GM21423 (cell line): ENCODE data around the gene LRIT1.
"Not testable (repeated sequence)": the region's sequence is repeated elsewhere in the genome, so short reads cannot be mapped to it uniquely, and the experiment has no call there.

Experiments
- ATAC-seq: cut with Tn5 transposase; IDR thresholded peaks from one replicate; pipeline ENCODE4 v1.9.1; 2021; ENCODE audit warnings: mild to moderate bottlenecking, moderate library complexity; ENCODE audit not compliant: unreplicated experiment

Gene LRIT1, protein sequence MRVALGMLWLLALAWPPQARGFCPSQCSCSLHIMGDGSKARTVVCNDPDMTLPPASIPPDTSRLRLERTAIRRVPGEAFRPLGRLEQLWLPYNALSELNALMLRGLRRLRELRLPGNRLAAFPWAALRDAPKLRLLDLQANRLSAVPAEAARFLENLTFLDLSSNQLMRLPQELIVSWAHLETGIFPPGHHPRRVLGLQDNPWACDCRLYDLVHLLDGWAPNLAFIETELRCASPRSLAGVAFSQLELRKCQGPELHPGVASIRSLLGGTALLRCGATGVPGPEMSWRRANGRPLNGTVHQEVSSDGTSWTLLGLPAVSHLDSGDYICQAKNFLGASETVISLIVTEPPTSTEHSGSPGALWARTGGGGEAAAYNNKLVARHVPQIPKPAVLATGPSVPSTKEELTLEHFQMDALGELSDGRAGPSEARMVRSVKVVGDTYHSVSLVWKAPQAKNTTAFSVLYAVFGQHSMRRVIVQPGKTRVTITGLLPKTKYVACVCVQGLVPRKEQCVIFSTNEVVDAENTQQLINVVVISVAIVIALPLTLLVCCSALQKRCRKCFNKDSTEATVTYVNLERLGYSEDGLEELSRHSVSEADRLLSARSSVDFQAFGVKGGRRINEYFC

DNA sequence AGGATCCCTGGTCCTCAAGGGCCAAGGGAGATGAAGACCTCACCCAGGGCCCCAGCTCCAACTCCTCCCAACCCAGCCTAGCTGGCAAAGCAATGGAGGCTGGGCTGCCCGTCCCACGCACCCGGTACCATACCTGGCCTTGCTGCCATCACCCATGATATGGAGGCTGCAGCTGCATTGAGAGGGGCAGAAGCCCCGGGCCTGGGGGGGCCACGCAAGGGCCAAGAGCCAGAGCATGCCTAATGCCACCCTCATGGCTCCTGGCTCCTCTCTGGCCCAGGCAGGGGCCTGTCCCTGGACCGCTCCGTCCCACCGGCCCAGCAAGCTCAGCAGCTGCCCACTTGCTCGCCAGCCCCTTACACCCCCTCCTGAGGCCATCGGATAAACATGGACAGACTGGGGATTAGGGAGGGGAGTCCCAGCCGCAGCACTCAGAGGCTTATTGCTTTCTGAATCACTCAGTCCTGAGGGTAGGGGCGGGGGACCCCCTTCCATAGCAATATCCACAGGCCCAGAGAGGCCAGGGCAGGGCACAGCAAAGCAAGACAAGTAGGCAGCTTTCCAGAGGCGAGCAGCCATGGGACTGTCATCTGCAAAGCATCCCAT lies at the start of gene LRIT1:
Gene LRIT1 (minus strand): TSS at position 362 of the 606 bp plus-strand sequence. CDS start 107 bp downstream, at position 255.
- no peak for ATAC-seq

DNA sequence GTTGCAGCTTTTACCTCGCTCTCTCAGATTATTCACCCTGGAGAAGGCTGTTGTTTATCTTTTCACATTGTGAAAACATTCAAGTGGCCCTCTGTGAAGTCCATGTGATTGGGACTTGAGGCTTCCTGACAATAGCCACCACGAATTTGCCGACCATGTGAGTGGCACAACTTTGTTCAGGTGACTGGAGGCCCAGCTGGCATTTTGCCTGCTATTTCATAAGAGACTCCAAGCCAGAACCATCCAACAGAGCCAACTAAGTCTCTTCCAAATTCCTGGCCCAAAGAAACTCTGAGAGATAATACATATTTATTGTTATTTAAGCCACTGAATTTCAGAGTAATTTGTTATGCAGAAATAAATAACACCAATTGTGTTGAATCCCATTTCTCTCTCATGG lies 48.9 kb upstream of the LRIT1 start:
- ATAC-seq, result no peak

DNA sequence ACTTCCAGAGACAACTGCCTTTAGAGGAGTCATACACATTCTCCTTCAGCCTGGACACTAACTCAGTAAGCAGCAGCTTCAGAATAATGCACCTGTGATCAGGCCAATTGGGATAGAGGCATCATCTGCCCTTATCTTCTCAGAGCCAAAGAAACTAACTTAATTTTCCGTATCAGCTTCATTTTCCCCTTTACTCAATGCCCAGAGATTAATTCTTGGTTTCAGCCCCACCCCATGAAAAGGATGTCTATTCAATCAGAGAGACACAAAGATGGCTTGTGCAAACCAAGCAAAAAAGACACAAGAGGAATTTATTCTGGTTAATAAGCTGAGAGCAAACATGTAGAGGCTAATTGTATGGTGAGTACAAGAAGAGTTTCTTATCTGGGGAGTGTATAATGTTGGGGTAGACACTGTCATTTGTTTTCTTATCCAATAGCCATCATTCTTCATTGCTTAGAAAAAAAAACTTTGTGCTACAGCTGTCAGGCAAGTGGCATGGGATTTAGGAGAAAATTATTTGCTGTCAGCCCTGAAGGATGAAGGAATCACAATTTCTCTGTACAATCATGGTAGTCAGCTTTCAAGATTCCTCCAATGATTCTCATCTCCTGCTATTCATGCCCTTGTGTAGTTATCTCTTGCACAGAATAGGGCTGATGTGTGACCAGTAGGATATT lies 48.3 kb upstream of the LRIT1 start:
- ATAC-seq, result no peak

DNA sequence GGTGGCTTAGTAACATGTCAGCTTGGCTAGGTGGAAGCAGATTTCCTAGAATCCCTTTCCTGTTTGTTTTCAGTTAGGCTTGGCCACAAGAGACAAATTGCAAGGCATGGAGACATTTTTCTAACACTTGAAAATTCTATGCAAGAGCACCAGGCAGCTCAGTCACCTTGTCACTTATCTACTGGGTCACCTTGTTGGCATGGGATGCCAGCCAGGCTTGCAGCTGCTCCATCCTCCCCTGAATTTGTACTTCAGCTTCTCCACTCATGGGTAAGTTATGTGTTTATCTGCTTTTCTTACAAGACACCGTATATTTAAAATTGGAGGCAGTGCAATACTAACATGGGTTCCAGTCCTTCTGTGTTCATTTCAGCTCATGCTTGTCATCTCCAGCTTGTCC lies 46.8 kb upstream of the LRIT1 start:
- ATAC-seq, result no peak

DNA sequence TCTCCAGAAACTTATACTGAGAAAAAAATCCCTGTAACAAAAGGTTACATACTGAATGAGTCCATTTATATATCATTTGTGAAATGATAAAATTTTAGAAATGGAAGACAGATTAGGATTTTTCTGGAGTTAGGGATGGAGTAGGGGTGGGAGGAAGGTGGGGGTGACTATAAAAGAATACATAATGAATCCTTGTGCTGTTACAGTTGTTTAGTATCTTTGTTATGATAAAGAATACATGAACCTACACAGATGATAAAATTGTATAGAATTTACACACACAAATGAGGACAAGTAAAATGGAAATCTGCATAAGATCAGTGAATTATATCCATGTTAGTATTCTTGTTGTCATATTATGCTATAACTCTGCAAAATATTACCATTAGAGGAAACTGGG lies 45.3 kb upstream of the LRIT1 start:
- no peak for ATAC-seq

DNA sequence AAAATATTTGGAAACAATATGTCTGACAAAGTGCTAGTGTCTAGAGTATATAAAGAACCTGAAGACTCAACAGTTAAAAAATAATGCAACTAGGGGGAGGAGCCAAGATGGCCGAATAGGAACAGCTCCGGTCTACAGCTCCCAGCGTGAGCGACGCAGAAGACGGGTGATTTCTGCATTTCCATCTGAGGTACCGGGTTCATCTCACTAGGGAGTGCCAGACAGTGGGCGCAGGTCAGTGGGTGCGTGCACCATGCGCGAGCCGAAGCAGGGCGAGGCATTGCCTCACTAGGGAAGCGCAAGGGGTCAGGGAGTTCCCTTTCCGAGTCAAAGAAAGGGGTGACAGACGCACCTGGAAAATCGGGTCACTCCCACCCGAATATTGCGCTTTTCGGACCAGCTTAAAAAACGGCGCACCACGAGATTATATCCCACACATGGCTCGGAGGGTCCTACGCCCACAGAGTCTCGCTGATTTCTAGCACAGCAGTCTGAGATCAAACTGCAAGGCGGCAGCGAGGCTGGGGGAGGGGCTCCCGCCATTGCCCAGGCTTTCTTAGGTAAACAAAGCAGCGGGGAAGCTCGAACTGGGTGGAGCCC lies 38.6 kb upstream of the LRIT1 start:
- ATAC-seq, result not testable (repeated sequence)

DNA sequence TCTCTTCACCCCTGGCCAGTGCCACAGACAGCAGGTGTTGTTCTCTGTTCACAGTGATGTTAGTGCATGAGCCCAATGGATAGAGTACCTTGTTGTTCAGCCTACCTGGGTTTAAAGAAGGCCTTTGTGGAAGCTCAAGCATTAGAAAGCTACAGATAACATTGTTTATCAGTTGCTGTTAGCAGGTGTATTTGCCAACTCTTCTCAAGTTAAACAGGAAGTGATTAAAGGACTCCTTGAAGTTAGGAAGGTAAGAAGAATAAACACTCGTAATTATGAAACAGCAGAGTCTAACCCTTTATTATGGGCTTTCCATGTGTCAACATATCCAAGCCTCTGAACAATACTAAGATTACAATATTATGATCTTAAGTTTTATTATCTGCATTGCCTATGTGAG lies 29.4 kb upstream of the LRIT1 start:
- ATAC-seq, result no peak

DNA sequence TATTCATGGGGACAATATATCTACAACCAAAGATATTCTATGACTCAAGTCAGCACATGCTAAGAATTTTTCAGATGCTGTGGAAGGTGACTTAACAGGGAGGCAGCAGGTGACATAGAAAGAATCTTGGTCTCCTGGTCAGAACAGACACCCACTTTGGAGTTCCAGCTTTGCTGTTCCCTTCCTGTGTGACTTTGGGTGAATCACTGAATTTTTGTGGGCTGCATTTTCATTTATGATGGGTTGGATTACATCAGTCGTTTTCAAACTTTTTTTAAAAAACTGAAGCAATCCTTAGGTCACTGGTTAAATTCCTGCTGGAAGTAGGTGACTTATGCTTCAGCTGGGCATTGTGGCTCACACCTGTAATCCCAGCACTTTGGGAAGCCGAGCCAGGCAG lies 28.4 kb upstream of the LRIT1 start:
- ATAC-seq, result no peak

DNA sequence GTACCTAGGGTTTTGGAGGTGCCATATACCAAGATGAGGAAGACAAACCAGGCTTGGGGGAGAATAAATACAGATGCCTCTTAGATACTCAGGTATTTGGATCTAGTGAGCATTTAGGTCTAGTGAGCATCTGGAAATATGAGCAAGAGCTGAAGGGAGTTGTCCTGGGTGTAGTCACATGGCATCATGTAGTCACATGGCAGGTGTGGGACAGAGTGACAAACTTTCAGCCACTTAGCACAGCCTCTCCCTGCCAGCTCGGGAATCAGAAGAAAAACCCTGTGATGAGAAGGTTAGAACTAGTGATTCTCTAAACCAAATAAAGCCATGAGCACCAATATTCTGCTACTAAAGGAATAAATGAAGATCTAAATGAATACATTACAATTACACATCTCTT lies 27.8 kb upstream of the LRIT1 start:
- no peak for ATAC-seq

DNA sequence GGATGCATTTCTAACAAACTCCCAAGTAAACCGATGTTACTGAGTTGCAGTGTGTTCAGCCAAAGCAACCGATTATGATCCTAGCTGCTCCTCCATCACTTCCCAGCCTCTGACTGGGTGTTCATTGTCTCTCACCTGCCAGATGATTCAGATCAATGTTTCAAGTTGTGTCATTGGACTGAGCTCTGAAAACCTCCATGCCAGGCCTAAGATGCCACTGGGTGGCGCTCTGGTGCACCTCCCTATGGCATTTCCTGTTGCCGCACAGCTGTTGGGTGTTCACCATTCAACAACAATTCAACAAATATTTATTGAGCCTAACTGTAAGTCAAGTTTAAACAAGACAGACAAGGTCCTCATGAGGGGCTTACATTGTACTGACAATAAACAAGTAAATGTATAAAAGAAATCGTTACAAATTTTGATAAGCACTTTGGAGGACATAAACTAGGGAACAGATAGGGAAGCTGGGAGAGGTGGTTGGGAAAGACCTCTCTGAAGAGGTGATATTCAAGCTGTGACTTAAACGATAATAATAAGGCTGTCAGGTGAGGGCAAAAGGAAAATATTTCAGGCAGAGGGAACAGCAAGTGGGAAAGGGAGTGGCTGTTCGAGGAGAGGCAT lies 26.3 kb upstream of the LRIT1 start:
- ATAC-seq, result no peak

DNA sequence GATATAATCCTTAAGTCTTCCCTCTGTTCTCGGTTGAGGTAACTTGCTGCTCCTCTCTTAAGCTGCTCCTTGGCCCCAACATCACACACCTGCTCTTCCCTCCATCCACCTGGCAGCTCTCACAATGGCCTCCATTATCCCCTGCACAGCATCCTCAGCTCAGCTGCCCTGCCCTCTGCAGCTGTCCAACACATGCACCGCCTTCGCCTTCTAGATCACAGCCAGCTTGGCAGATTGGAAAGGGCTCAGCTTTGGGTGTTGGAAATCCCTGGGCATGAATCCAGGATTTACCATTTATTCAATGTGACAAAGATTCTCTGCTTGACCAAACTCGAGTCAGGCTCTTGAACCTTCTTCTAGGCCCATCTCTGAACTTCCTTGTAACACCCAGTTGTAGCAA lies 24.1 kb upstream of the LRIT1 start:
- no peak for ATAC-seq

DNA sequence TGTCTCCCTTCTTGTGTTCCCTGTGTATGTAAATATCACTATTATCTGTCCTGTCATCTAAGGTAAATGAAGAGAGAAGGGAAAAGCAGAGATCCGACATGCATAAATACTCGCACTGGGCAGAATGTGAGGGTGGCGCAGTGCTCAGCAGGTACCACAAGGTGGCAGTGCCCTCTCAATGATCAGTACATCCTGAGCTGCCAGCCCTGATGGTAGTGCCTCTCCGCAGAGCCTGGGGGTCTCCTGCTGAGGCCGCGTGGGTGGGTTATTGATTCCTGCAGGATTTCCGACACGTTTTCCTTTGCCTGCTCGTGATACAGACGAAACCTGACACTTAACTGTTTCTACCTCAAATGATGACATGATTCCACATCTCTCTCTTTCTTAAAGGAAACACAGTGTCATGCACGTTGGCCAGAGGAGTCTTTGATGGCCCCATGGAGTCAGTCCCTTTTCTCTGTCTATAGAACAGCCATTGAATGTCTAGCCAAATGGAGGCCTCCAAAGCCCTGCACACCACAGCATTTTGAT lies 23.3 kb upstream of the LRIT1 start:
- peak; percentile 92 for ATAC-seq

DNA sequence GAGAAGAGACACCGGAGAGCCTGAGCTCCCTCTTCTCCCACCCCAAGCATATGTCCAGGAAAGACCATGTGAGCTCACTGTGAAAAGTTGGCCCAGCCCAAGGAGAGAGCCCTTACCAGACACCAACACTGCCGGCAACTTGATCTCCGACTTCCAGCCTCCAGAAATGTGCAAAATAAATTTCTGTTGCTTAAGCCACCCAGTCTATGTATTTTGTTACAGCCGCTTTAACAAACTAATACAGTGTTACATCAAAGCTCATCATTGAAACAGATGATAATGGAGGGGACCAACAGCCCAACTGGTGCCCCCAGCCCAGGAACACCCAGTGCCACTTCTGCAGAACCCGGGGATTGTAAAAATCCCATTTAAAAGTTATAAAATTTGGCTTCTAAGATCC lies 22.4 kb upstream of the LRIT1 start:
- no peak for ATAC-seq

DNA sequence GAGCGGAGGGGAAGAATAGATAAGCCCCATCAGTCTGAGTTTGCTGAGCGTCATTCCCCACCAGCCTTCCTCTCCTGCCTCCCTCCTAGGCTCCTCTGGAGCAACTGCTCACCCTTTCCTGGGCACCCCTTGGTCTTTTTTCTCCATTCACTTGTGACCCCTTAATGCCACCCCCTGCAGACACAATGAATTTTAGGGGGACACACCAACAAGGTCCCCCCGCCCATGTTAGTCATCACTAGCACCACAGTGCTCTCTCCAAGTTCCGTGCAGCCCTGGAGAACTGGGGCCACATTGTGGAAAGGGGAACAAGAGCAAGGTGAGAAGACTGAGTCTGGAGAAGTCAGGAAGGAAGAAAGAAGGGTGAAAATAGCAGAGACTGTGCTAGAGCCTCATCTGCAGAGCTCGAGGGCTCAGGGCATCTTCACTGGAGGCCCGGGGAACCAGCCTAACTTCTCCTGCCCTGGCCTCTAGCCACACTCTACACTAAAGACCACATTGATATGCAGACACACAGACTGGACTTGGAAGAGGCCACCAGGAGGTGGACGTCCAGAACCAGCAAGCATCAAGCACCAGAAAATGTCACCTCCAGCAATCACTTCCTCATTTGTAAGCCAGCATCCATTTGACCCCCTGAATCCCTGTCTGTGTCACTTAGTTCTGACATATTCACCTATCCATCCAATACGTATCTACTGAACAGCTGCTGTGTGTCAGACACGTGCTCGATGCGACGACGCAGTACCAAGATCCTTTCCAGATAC lies 21.0 kb upstream of the LRIT1 start:
- ATAC-seq, result no peak

DNA sequence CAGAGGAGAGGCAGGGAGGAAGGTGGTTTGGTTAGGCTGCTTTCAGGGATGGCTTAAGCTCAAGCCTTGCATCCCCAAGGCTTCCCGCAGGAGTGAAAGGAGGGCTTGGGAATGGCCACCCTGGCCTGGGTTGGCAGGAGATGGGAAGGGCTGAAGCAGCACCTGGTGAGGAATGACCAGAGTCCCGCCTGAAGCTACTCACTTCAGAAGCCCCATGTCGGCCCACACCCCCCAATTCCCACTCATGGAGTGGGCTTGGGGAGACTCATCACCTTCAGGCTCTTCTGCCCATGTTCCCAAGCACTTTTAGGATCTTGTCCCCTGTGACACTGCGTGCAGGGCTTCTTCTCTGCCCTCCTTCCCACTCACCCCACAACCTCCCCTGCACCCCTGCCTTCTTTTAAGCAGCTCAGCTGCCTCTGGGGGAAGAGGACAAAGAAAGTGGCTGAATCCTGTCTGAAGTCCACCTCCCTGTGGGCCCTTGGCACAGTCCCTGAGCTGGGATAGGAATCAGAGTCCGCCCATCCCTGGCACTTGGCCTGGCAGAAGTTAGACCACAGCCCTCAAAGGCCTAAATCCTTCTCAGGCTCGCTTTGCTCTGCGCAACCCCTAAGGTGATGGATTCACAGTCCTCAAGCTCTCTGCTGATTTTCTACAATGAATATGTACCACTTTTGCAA lies 20.0 kb upstream of the LRIT1 start:
- no peak for ATAC-seq

DNA sequence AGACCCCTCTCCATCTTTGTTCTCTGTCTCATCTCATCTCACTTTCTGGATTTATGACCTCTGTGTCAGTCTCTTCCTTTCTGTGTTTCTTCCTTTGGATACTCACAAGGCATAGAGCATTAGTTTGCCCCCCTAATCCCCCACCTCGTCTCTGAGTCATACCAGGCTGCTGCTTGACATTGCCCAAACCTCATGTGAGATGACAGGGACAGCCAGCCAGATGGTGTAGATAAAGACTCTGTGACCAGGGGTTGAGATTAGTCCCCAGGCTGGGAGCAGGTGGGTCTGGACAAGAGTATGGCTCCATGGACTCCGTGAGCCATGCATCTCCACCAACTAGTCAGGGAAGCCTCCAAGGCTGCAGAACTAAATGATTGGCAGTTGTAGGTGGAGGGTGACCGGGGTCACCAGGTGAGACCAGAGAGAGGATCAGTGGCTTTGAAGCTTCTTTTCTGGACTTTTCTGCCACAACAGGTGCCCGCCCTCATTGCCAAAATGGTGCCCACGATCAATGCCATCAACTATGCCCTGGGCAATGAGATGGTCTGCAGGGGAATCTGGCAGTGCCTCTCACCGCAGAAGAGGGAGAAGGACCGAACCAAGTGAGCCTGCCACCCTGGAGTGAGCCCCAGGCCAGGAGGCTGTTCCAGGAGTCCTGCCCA lies 16.8 kb upstream of the LRIT1 start:
- no peak for ATAC-seq

DNA sequence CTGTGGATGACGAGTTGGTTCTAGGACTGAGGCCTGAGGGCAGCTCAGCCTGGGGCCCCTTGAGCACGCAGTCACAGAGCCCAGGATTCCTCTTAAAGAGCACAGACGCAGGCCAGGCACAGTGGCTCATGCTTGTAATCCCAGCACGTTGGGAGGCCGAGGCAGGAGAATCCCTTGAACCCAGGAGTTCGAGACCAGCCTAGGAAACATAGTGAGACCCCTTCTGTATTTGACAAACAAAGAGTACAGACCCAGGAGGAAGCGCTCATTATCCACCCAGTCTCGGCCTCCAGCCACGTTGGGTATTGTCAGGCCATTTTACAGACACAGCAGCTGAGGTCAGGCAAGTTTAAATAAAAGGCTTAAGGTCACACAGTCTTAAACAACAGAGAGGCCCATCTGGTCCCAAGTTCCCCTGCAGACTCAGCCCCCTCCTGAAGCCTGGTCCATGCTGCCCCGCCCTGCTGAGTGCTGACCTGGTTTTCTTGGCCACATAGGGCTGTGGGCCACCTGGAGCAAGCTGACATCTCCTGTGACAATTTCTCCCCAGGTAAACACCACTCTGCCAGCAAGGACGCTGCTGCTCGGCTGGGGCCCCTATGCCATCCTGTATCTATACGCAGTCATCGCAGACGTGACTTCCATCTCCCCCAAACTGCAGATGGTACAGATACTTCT lies 16.1 kb upstream of the LRIT1 start:
- ATAC-seq, result no peak
